Activated CD8-positive, alpha-beta memory T cell treated with anti-CD3 and anti-CD28 coated beads, Interleukin-2, amount 10 ng/mL, durations not matched to agents 7 days and 5 days (primary cell): ENCODE measurements around the gene FMC1. TPM values are rescaled to one million over a fixed set of nuclear protein-coding genes. Genes with fewer than 3 reads are reported as not detected.
A peak's percentile ranks its signal among the peaks of the same experiment; 100 is the strongest.

Experiments used
- ATAC-seq: fragments of 150-1000 bp; cut with Tn5 transposase; one replicate; pipeline ENCODE4 v1.10.0; 2021; ENCODE audit warnings: moderate library complexity
- CTCF ChIA-PET: fragments of 350-600 bp; sonication (Branson Sonifier 250); formaldehyde crosslinking; loops from one replicate; lab custom pipeline; 2021; ENCODE audit warnings: antibody characterized with exemption; lab: Charles Lee
- DNase-seq: peaks from one replicate; pipeline ENCODE4 v3.0.0-alpha.2; 2020
- H3K27ac Mint-ChIP-seq: one replicate; pipeline ENCODE4 v1.8.0; 2021; ENCODE audit warnings: mild to moderate bottlenecking, mixed read lengths
- H3K27me3 Mint-ChIP-seq: one replicate; pipeline ENCODE4 v1.8.0; 2021; ENCODE audit warnings: mixed read lengths
- H3K36me3 Mint-ChIP-seq: one replicate; pipeline ENCODE4 v1.8.0; 2021; ENCODE audit warnings: mild to moderate bottlenecking, mixed read lengths
- H3K4me1 Mint-ChIP-seq: one replicate; pipeline ENCODE4 v1.8.0; 2021; ENCODE audit warnings: mixed read lengths
- H3K4me3 Mint-ChIP-seq: one replicate; pipeline ENCODE4 v1.8.0; 2021; ENCODE audit warnings: mild to moderate bottlenecking, moderate library complexity, mixed read lengths
- H3K9me3 Mint-ChIP-seq: one replicate; pipeline ENCODE4 v1.8.0; 2022; ENCODE audit warnings: low read depth, mixed read lengths
- total RNA-seq, 2 experiments: library from RNA; stranded (reverse); gene quantifications; one replicate each; pipeline ENCODE4 v1.2.3, GENCODE V29; 2021

Gene FMC1
- total RNA-seq, 2 experiments from 2014 or later = 6.6 to 7.7 TPM

- CTCF ChIA-PET = no interaction called here
These were observed 26.5 kb downstream of the FMC1 start for GRCh38 chr7:139367438-139368155.

GRCh38 chr7:139370301-139370942 is 29.3 kb downstream of the FMC1 start:
- H3K36me3 Mint-ChIP-seq = peaks cover 22% of the 10 kb centered on the region
- H3K4me3 Mint-ChIP-seq = no peak overlapping the region
- H3K9me3 Mint-ChIP-seq = no peaks in the 10 kb centered on the region
- CTCF ChIA-PET = interaction anchor here (0.6 kb wide), 1 partner anchor 61 kb away, joined by 3 read pairs; no protein-coding TSS in a partner anchor
- H3K27me3 Mint-ChIP-seq = no peaks in the 10 kb centered on the region
- peak; percentile 31 for ATAC-seq
- H3K4me1 Mint-ChIP-seq = peaks cover 52% of the 10 kb centered on the region
- no peak for DNase-seq
- peak overlapping the region; percentile 20 for H3K27ac Mint-ChIP-seq

More at GRCh38 chr7:139367438-139368155, 26.5 kb downstream of the FMC1 start:
- no peak overlapping the region for H3K27ac Mint-ChIP-seq
- peaks cover 30% of the 10 kb centered on the region for H3K36me3 Mint-ChIP-seq
- DNase-seq (no peak), ATAC-seq (no peak)
- H3K27me3 Mint-ChIP-seq = no peaks in the 10 kb centered on the region
- H3K9me3 Mint-ChIP-seq = no peaks in the 10 kb centered on the region
- H3K4me1 Mint-ChIP-seq = peaks cover 58% of the 10 kb centered on the region
- no peak overlapping the region for H3K4me3 Mint-ChIP-seq

- H3K36me3 Mint-ChIP-seq = peaks cover 20% of the 10 kb centered on the region
These were observed 29.8 kb downstream of the FMC1 start for GRCh38 chr7:139370943-139371313.

GRCh38 chr7:139374246-139374645 is 33.1 kb downstream of the FMC1 start:
- CTCF ChIA-PET = interaction anchor here (1.0 to 1.5 kb wide), 2 partner anchors 11 to 125 kb away, joined by 3 read pairs; no protein-coding TSS in a partner anchor
- DNase-seq (no peak), ATAC-seq (no peak)
- Mint-ChIP-seq H3K4me1 (peaks cover 41% of the 10 kb centered on the region), H3K27me3 (no peaks in the 10 kb centered on the region), H3K4me3 (no peak overlapping the region), H3K36me3 (peaks cover 31% of the 10 kb centered on the region), H3K27ac (no peak overlapping the region), H3K9me3 (no peaks in the 10 kb centered on the region)

More at GRCh38 chr7:139370943-139371313, 29.8 kb downstream of the FMC1 start:
- CTCF ChIA-PET = no interaction called here
- peak; percentile 11 for ATAC-seq
- no peak for DNase-seq
- peaks cover 50% of the 10 kb centered on the region for H3K4me1 Mint-ChIP-seq
- no peaks in the 10 kb centered on the region for H3K9me3 Mint-ChIP-seq
- peak overlapping the region; percentile 20 for H3K27ac Mint-ChIP-seq
- no peak overlapping the region for H3K4me3 Mint-ChIP-seq
- no peaks in the 10 kb centered on the region for H3K27me3 Mint-ChIP-seq

- Mint-ChIP-seq H3K9me3 (no peaks in the 10 kb centered on the region), H3K4me1 (no peaks in the 10 kb centered on the region), H3K27me3 (no peaks in the 10 kb centered on the region), H3K4me3 (no peak overlapping the region), H3K27ac (no peak overlapping the region), H3K36me3 (peaks cover 29% of the 10 kb centered on the region)
- no peak for ATAC-seq
- CTCF ChIA-PET = interaction anchor here (1.2 to 1.3 kb wide), 2 partner anchors 10 to 12 kb away, joined by 3 read pairs; no protein-coding TSS in a partner anchor
- DNase-seq = no peak
These were observed 41.3 kb downstream of the FMC1 start for GRCh38 chr7:139382439-139382838.

- ATAC-seq = no peak
- H3K9me3 Mint-ChIP-seq = no peaks in the 10 kb centered on the region
- H3K36me3 Mint-ChIP-seq = peaks cover 41% of the 10 kb centered on the region
- peaks cover 5% of the 10 kb centered on the region for H3K4me1 Mint-ChIP-seq
- no peak for DNase-seq
- no peaks in the 10 kb centered on the region for H3K27me3 Mint-ChIP-seq
- H3K4me3 Mint-ChIP-seq = no peak overlapping the region
- no peak overlapping the region for H3K27ac Mint-ChIP-seq
- CTCF ChIA-PET = interaction anchor here (0.8 kb wide), 1 partner anchor 11 kb away, joined by 3 read pairs; no protein-coding TSS in a partner anchor
These were observed 43.5 kb downstream of the FMC1 start for GRCh38 chr7:139384611-139385010.

GRCh38 chr7:139387594-139387993 is 46.5 kb downstream of the FMC1 start:
- H3K4me3 Mint-ChIP-seq = no peak overlapping the region
- H3K36me3 Mint-ChIP-seq = peaks cover 49% of the 10 kb centered on the region
- no peaks in the 10 kb centered on the region for H3K9me3 Mint-ChIP-seq
- CTCF ChIA-PET = interaction anchor here (1.1 kb wide), 1 partner anchor 47 kb away, joined by 3 read pairs; no protein-coding TSS in a partner anchor
- no peaks in the 10 kb centered on the region for H3K27me3 Mint-ChIP-seq
- DNase-seq (no peak), ATAC-seq (no peak)
- H3K27ac Mint-ChIP-seq = no peak overlapping the region
- H3K4me1 Mint-ChIP-seq = peaks cover 6% of the 10 kb centered on the region

- no peak overlapping the region for H3K27ac Mint-ChIP-seq
- ATAC-seq (no peak), DNase-seq (no peak)
- H3K9me3 Mint-ChIP-seq = no peaks in the 10 kb centered on the region
- no peak overlapping the region for H3K4me3 Mint-ChIP-seq
- no peaks in the 10 kb centered on the region for H3K27me3 Mint-ChIP-seq
- H3K4me1 Mint-ChIP-seq = peaks cover 15% of the 10 kb centered on the region
- CTCF ChIA-PET = interaction anchor here (1.0 kb wide), 1 partner anchor 22 kb away, joined by 3 read pairs; no protein-coding TSS in a partner anchor
- peaks cover 48% of the 10 kb centered on the region for H3K36me3 Mint-ChIP-seq
These were observed 48.0 kb downstream of the FMC1 start for GRCh38 chr7:139389091-139389490.

GRCh38 chr7:139389774-139390173 is 48.6 kb downstream of the FMC1 start:
- CTCF ChIA-PET = interaction anchor here (1.0 to 1.1 kb wide), 2 partner anchors 17 to 21 kb away, joined by 3 read pairs; no protein-coding TSS in a partner anchor
- H3K9me3 Mint-ChIP-seq = no peaks in the 10 kb centered on the region
- no peak overlapping the region for H3K4me3 Mint-ChIP-seq
- H3K27me3 Mint-ChIP-seq = no peaks in the 10 kb centered on the region
- ATAC-seq (no peak), DNase-seq (no peak)
- peaks cover 55% of the 10 kb centered on the region for H3K36me3 Mint-ChIP-seq
- peaks cover 22% of the 10 kb centered on the region for H3K4me1 Mint-ChIP-seq
- no peak overlapping the region for H3K27ac Mint-ChIP-seq

GRCh38 chr7:139393621-139394211 is 52.6 kb downstream of the FMC1 start:
- Mint-ChIP-seq H3K9me3 (no peaks in the 10 kb centered on the region), H3K4me1 (peaks cover 28% of the 10 kb centered on the region), H3K27ac (peak overlapping the region; percentile 70), H3K27me3 (no peaks in the 10 kb centered on the region), H3K4me3 (no peak overlapping the region), H3K36me3 (peaks cover 52% of the 10 kb centered on the region)
- CTCF ChIA-PET = interaction anchor here (0.9 to 2.9 kb wide), 4 partner anchors 11 to 41 kb away, joined by 3 to 10 read pairs (median 3); no protein-coding TSS in a partner anchor
- ATAC-seq (peak; percentile 32), DNase-seq (no peak)

- Mint-ChIP-seq H3K36me3 (peaks cover 49% of the 10 kb centered on the region), H3K27ac (peak overlapping the region; percentile 70), H3K4me1 (peaks cover 26% of the 10 kb centered on the region), H3K27me3 (no peaks in the 10 kb centered on the region), H3K4me3 (peak overlapping the region; percentile 1), H3K9me3 (no peaks in the 10 kb centered on the region)
- ATAC-seq (peak; percentile 75), DNase-seq (no peak)
- CTCF ChIA-PET = interaction anchor here (0.6 to 2.9 kb wide), 3 partner anchors 12 to 656 kb away, joined by 3 to 10 read pairs (median 3); no protein-coding TSS in a partner anchor
These were observed 53.4 kb downstream of the FMC1 start for GRCh38 chr7:139394540-139394939.
